Retina (tissue), 1 donor: ENCODE data around the gene LCE6A.

ENCODE experiments used
- DNase-seq: peaks from one replicate; pipeline ENCODE4 v3.0.0-alpha.2; 2016

LCE6A gene

GRCh38 chr1:152878042-152878441 lies 35.4 kb downstream of the LCE6A start, which contains the start of gene SMCP:
TSS of gene SMCP (plus strand) at chr1:152878322. CDS start at chr1:152884423, 6,101 bp downstream.
- no peak for DNase-seq

GRCh38 chr1:152879559-152880198 lies 37.0 kb downstream of the LCE6A start:
- no peak for DNase-seq

GRCh38 chr1:152880316-152880715 lies 37.7 kb downstream of the LCE6A start:
- DNase-seq, result no peak

- DNase-seq, result no peak
Measured at GRCh38 chr1:152880907-152881306, 38.3 kb downstream of the LCE6A start.

- no peak for DNase-seq
Measured at GRCh38 chr1:152884085-152884484, 41.4 kb downstream of the LCE6A start.

GRCh38 chr1:152884506-152884905 lies 41.9 kb downstream of the LCE6A start:
- DNase-seq, result no peak

GRCh38 chr1:152884966-152885624 lies 42.4 kb downstream of the LCE6A start:
- no peak for DNase-seq

GRCh38 chr1:152886085-152886484 lies 43.4 kb downstream of the LCE6A start:
- no peak for DNase-seq

GRCh38 chr1:152886758-152887409 lies 44.2 kb downstream of the LCE6A start:
- DNase-seq, result no peak

GRCh38 chr1:152888126-152888525 lies 45.5 kb downstream of the LCE6A start:
- DNase-seq, result no peak
